Left lung (tissue), 10 donors: ENCODE measurements around the gene KDM1A. TPM values are rescaled to one million over a fixed set of nuclear protein-coding genes. Genes with fewer than 3 reads are reported as not detected.

Experiments used
- ATAC-seq: fragments of 200-7000 bp; cut with Tn5 transposase; one replicate; pipeline ENCODE4 v1.9.1; 2020; ENCODE audit warnings: moderate library complexity
- DNase-seq, 4 donors: peaks; one replicate each; pipeline ENCODE4 v3.0.0-alpha.2; 2013 to 2020
- H3K27ac ChIP-seq, 2 donors: fragments of 200-600 bp; sonication (generic) in 1 of 2; one replicate each; pipeline versions ENCODE4 v1.5.0 to v1.8.0; 2020 to 2021
- H3K27me3 ChIP-seq, 2 donors: fragments of 200-600 bp; sonication (generic) in 1 of 2; one replicate each; pipeline versions ENCODE4 v1.5.0 to v1.8.0; 2020 to 2021
- H3K36me3 ChIP-seq, 2 donors: fragments of 200-600 bp; sonication (generic) in 1 of 2; one replicate each; pipeline versions ENCODE4 v1.5.0 to v1.8.0; 2020 to 2021
- H3K4me1 ChIP-seq, 2 donors: fragments of 200-600 bp; one replicate each; pipeline ENCODE4 v1.8.0; 2021
- H3K4me3 ChIP-seq, 2 donors: fragments of 200-600 bp; sonication (generic) in 1 of 2; one replicate each; pipeline versions ENCODE4 v1.5.0 to v1.8.0; 2020 to 2021; ENCODE audit warnings: mild to moderate bottlenecking in 1 of 2
- H3K9me3 ChIP-seq, 2 donors: fragments of 200-600 bp; sonication (generic) in 1 of 2; one replicate each; pipeline versions ENCODE4 v1.5.0 to v1.8.0; 2020 to 2021
- CTCF ChIP-seq, 2 donors: fragments of 200-600 bp; sonication (generic) in 1 of 2; IDR thresholded peaks; one replicate each; pipeline versions ENCODE4 v1.5.0 to v1.8.0; 2021; ENCODE audit warnings: antibody characterized with exemption in 2 of 2
- intact Hi-C, 2 donors: fragments of 100-400 bp; cut with DNase I; formaldehyde crosslinking; loops; one replicate each; pipeline versions ENCODE4 v1.11.2 to v1.14.2; 2022
- polyA plus RNA-seq, 6 donors: library from polyadenylated mRNA; unstranded; fragments of 120-200 nt; gene quantifications; one replicate each; pipeline ENCODE4 v1.2.1, GENCODE V29; 2013; ENCODE audit not compliant: insufficient read length in 6 of 6
- total RNA-seq, 2 donors: library from RNA; stranded (reverse); fragmentation: NEBNext Ultra II Directional; extraction: Animal tissue kit (Norgen Biotek cat#: 25700); gene quantifications; one replicate each; pipeline ENCODE4 v1.2.1, GENCODE V29; 2021
- donor health status: DM: no; HTN: yes; CAD: no.
- donor health status: DM: no; HTN: no; CAD: no.

Gene KDM1A
- total and polyA plus RNA-seq, 8 donors, result 39.5 to 126 (median 118) TPM

DNA sequence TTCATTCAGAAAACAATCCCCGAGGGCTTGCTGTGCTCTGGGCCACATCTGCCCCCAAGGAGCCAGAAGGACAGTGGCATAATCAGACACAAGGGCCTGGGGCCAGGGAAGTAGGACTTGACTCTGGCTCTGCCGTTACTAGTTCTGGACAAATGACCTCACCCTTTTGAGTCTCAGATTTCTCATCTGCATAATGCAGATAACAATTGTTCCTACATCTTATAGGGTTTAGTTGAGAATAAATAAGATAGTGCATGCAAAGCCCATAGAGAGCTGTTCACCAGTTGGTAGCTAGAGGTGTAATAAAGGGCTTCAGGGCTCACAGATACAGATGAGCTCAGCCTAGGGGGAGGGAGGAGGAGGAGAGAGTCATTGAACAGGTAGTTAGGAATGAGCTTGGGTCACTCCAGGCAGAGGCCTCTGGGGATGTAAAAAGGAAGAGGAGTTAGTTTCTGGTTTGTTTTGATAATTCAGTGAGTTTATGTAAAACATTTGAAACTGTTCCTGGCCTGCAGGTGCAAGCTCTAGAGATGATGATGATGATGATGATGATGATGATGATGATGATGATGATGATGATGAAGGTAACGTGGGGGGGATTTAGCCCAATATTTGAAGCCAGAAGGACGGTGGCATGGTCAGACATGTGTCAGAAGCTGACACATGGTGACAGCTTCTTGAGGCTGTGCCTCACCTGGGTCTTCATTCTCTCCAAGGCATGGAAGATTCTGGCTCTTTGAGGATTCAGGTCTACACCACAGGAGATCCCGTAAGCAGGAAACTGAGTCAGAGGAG, 47.5 kb upstream of the KDM1A start:
- H3K36me3 ChIP-seq, result no peaks in the 10 kb centered on the region
- H3K4me3 ChIP-seq, result no peak overlapping the region
- no peak for DNase-seq
- H3K27ac ChIP-seq, result no peak overlapping the region
- intact Hi-C loops, result loop anchor here in 1 of 2 donors (10.0 kb wide), 2 partner anchors 213 to 303 kb away; no protein-coding TSS in a partner anchor
- ATAC-seq, result no peak
- no peaks in the 10 kb centered on the region for H3K4me1 ChIP-seq
- H3K27me3 ChIP-seq, result peaks cover 8 to 89% of the 10 kb centered on the region in 2 donors
- H3K9me3 ChIP-seq, result no peaks in the 10 kb centered on the region
- no peak for TF ChIP-seq CTCF (IDR thresholded peaks at IDR 0.05)

DNA sequence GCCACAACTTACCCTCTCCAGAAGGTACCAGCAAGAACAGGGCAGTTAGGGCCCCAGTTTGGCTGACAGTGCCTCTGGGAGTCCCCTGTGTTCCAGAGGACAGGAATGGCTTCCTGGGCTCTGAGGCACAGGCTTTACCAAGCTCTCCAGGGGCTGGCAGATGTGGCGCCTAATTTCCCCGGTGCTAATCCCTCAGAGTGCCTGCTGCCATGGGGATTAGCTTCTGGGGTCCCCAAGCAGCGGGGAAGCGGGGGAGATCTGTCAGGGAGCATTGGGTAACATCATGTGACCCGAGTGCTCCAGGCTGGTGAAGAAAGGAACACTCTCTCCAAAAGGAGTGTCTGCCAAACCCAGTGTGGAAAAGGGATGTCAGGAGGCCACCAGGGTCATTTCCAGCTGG, 46.5 kb upstream of the KDM1A start, which contains the start of gene LACTBL1:
Gene LACTBL1 (minus strand): TSS at position 107 of the 400 bp plus-strand sequence. CDS start 550 bp downstream, outside the sequence.
- no peak for TF ChIP-seq CTCF (IDR thresholded peaks at IDR 0.05)
- Histone ChIP-seq H3K4me3 (no peak within 1 kb of the TSS), H3K27ac (no peak within 1 kb of the TSS), H3K9me3 (no peaks in the 10 kb centered on the region), H3K27me3 (peaks cover 8 to 86% of the 10 kb centered on the region in 2 donors), H3K36me3 (no peaks in the 10 kb centered on the region), H3K4me1 (no peaks in the 10 kb centered on the region)
- intact Hi-C loops, result loop anchor here in 1 of 2 donors (10.0 kb wide), 2 partner anchors 212 to 302 kb away; no protein-coding TSS in a partner anchor
- ATAC-seq, result no peak
- DNase-seq, result no peak

DNA sequence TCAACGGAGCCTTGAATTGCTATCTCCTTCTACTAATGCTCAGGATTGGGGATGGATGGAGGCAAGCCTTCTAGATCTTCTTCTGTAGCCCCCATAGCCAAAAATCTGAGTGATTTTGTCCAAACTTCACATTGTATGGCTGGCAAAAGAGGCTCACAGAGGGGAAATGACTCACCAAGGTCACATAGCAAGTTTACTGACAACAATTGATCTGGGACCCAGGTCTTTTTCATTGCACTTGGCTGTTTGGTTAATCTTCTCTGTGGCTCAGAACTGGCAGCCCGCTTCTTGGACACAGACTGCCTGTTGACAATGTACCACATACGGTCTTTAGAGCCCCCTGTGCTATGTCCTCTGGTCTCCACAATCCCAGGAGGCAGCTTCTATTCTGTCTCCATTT, 43.6 kb upstream of the KDM1A start:
- intact Hi-C loops, result loop anchor here in 1 of 2 donors (10.0 kb wide), 2 partner anchors 209 to 299 kb away; no protein-coding TSS in a partner anchor
- no peak for ATAC-seq
- no peaks in the 10 kb centered on the region for H3K4me1 ChIP-seq

GRCh38 chr1:22976127-22976460, 43.2 kb upstream of the KDM1A start:
- H3K36me3 ChIP-seq, result no peaks in the 10 kb centered on the region
- no peaks in the 10 kb centered on the region for H3K9me3 ChIP-seq
- H3K4me3 ChIP-seq, result no peak overlapping the region
- no peak for TF ChIP-seq CTCF (IDR thresholded peaks at IDR 0.05)
- H3K4me1 ChIP-seq, result no peaks in the 10 kb centered on the region
- intact Hi-C loops, result loop anchor here in 1 of 2 donors (10.0 kb wide), 2 partner anchors 209 to 299 kb away; no protein-coding TSS in a partner anchor
- H3K27ac ChIP-seq, result no peak overlapping the region
- H3K27me3 ChIP-seq, result peaks cover 0 to 54% of the 10 kb centered on the region in 2 donors
- no peak for ATAC-seq
- DNase-seq, result no peak

More for the DNA sequence above, 43.6 kb upstream of the KDM1A start:
- DNase-seq, result no peak
- no peaks in the 10 kb centered on the region for H3K36me3 ChIP-seq
- no peak overlapping the region for H3K4me3 ChIP-seq
- no peak for TF ChIP-seq CTCF (IDR thresholded peaks at IDR 0.05)
- H3K27me3 ChIP-seq, result peaks cover under 1 to 58% of the 10 kb centered on the region in 2 donors
- no peak overlapping the region for H3K27ac ChIP-seq
- no peaks in the 10 kb centered on the region for H3K9me3 ChIP-seq
